Keratinocyte (primary cell): Measurements from ENCODE around the gene IL22RA1. TPM values are rescaled to one million over a fixed set of nuclear protein-coding genes. Genes with fewer than 3 reads are reported as not detected.

Experiments
- DNase-seq: peaks from one replicate; pipeline ENCODE4 v3.0.0-alpha.2; 2011; ENCODE audit warnings: low read depth, missing footprints, low spot score
- FAIRE-seq: peaks from 2 replicates; lab custom pipeline; 2011; peaks lifted over from hg19 to GRCh38; lab: Jason Lieb, UNC
- H2AFZ ChIP-seq: 2 replicates; pipeline ENCODE4 v1.6.0; 2012; ENCODE audit warnings: low read length, control low read depth, inconsistent platforms; ENCODE audit not compliant: control insufficient read depth
- H3K27ac ChIP-seq: 2 replicates; pipeline ENCODE4 v1.5.1; 2011; ENCODE audit warnings: low read length; ENCODE audit not compliant: control insufficient read depth, insufficient read depth
- H3K27me3 ChIP-seq: 3 replicates; pipeline ENCODE4 v1.6.0; 2011; ENCODE audit warnings: low read length; ENCODE audit not compliant: control insufficient read depth, insufficient read depth; ENCODE audit errors: extremely low read depth
- H3K36me3 ChIP-seq, 2 experiments: 2 replicates in 1 of 2; 3 replicates in 1 of 2; pipeline ENCODE4 v1.5.1; 2011; ENCODE audit warnings: low read length in 2 of 2, mild to moderate bottlenecking in 1 of 2; ENCODE audit not compliant: control insufficient read depth in 2 of 2, insufficient read depth in 2 of 2; ENCODE audit errors: extremely low read depth in 1 of 2
- H3K4me1 ChIP-seq: 3 replicates; pipeline ENCODE4 v1.5.1; 2011; ENCODE audit warnings: low read length; ENCODE audit not compliant: control insufficient read depth, insufficient read depth; ENCODE audit errors: extremely low read depth
- H3K4me2 ChIP-seq: 3 replicates; pipeline ENCODE4 v1.6.0; 2011; ENCODE audit warnings: low read depth, low read length; ENCODE audit not compliant: control insufficient read depth, insufficient read depth; ENCODE audit errors: extremely low read depth
- H3K4me3 ChIP-seq, 3 experiments: fragments of 200-600 bp in 1 of 3; sonication (generic) in 1 of 3; 2 replicates in 2 of 3; 3 replicates in 1 of 3; pipeline ENCODE4 v1.5.1; 2011 to 2016; ENCODE audit warnings: low read length in 3 of 3, mild to moderate bottlenecking in 3 of 3, control low read depth in 2 of 3, inconsistent platforms in 1 of 3, low read depth in 1 of 3, mixed read lengths in 1 of 3, mixed run types in 1 of 3, moderate library complexity in 1 of 3; ENCODE audit not compliant: control insufficient read depth in 2 of 3, insufficient read depth in 2 of 3; ENCODE audit errors: extremely low read depth in 1 of 3
- H3K79me2 ChIP-seq: 2 replicates; pipeline ENCODE4 v1.6.0; 2012; ENCODE audit warnings: low read length; ENCODE audit not compliant: control insufficient read depth, insufficient read depth
- H3K9ac ChIP-seq: 3 replicates; pipeline ENCODE4 v1.6.0; 2011; ENCODE audit warnings: low read length; ENCODE audit not compliant: control insufficient read depth, insufficient read depth; ENCODE audit errors: extremely low read depth
- H3K9me1 ChIP-seq: 3 replicates; pipeline ENCODE4 v1.6.0; 2011; ENCODE audit warnings: low read length; ENCODE audit not compliant: control insufficient read depth, insufficient read depth; ENCODE audit errors: extremely low read depth
- H3K9me3 ChIP-seq: 2 replicates; pipeline ENCODE4 v1.5.1; 2012; ENCODE audit warnings: low read depth, low read length; ENCODE audit not compliant: control insufficient read depth
- H4K20me1 ChIP-seq: 3 replicates; pipeline ENCODE4 v1.6.0; 2011; ENCODE audit warnings: low read length; ENCODE audit not compliant: control insufficient read depth, insufficient read depth; ENCODE audit errors: extremely low read depth
- CTCF ChIP-seq, 3 experiments: IDR thresholded peaks in 1 of 3; conservative IDR thresholded peaks in 1 of 3; optimal IDR thresholded peaks in 1 of 3; 2 replicates in 2 of 3; 3 replicates in 1 of 3; pipeline versions ENCODE3 to v1.5.1; 2011; ENCODE audit warnings: low read length in 3 of 3, mild to moderate bottlenecking in 3 of 3, moderate library complexity in 2 of 3, control low read depth in 1 of 3, inconsistent platforms in 1 of 3; ENCODE audit not compliant: insufficient read depth in 2 of 3; ENCODE audit errors: extremely low read depth in 1 of 3
- EZH2 ChIP-seq: IDR thresholded peaks from one replicate; pipeline ENCODE4 v1.6.1; 2012; ENCODE audit warnings: inconsistent platforms, mild to moderate bottlenecking, low read length, moderate library complexity
- dilution Hi-C: fragments of 300-500 bp; cut with MboI; formaldehyde crosslinking; loops from one replicate; pipeline ENCODE4 v1.7.0; 2020; ENCODE audit warnings: low sequenced_read_pairs; ENCODE audit not compliant: extremely low pct_ligation_motif_present
- polyA plus RNA-seq, 5 experiments: library from polyadenylated mRNA; depleted of rRNA in 3 of 5; stranded (reverse) in 3 of 5; stranded (forward) in 1 of 5; unstranded in 1 of 5; fragments of >200 nt; gene quantifications; 1 replicate in 1 of 5; 2 replicates in 3 of 5; 3 replicates in 1 of 5; pipeline versions ENCODE4 v1.2.1 to v1.2.3, GENCODE V29; 2011 to 2012; ENCODE audit warnings: missing spikeins in 2 of 5, low read depth in 1 of 5, low replicate concordance in 1 of 5

The IL22RA1 gene
- polyA plus RNA-seq, 1 donor (not counting 4 experiments of a cell fraction or from before 2014, with no cell fraction given) = 1.7 TPM

DNA sequence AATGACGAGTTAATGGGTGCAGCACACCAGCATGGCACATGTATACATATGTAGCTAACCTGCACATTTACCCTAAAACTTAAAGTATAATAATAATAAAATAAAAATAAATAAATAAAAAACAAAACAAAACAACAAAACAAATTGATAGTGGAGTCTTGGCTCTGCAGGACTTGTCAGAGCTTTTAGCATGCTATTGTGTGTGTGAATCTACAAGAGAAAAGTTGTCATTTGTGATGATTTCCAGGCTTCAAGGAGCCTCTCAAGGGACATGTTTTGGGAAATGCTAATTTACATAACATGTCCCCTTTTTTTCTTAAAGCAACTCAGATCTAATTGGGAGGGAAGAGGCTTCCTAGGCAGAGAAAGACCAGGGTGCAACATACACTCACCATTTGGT is 9.1 kb downstream of the IL22RA1 start:
- H3K27ac ChIP-seq = no peak overlapping the region
- no peak for FAIRE-seq

DNA sequence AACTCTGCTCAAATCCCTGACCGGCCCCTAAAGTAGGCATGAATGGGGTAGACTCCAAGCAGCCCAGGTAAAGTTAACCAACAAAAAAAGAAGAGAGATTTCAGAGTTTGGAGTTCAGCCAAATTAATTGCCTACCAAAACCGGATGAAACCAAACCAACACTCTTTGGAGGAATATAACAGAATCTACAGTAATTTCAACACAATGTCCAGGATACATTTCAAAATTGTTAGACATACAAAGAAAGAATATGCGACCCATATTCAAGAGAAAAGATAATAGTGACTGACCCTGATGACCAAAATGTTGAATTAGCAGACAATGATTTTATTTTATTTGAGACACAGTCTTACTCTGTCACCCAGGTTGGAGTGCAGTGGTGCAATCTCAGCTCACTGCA is 12.6 kb downstream of the IL22RA1 start:
- Histone ChIP-seq H3K27me3 (no peaks in the 10 kb centered on the region), H3K4me3 (no peak overlapping the region), H3K4me2 (no peak overlapping the region), H4K20me1 (no peaks in the 10 kb centered on the region), H3K27ac (no peak overlapping the region), H3K9me3 (no peaks in the 10 kb centered on the region), H3K9me1 (no peaks in the 10 kb centered on the region), H3K36me3 (peaks cover 0 to 2% of the 10 kb centered on the region in 2 experiments), H2AFZ (no peak overlapping the region), H3K79me2 (no peaks in the 10 kb centered on the region), H3K9ac (no peak overlapping the region), H3K4me1 (no peaks in the 10 kb centered on the region)
- FAIRE-seq (no peak), DNase-seq (no peak)
- TF ChIP-seq EZH2 (no peak), CTCF (optimal IDR thresholded peaks at IDR 0.05 in 1 of 3, IDR thresholded peaks at IDR 0.05 in 1 of 3, conservative IDR thresholded peaks at IDR 0.05 in 1 of 3; ENCODE audit: extremely low read depth in 1 of 3, insufficient read depth in 2 of 3, low read length in 3 of 3) (no peak)
- dilution Hi-C loops = no loop called here

More for the DNA sequence above, 9.1 kb downstream of the IL22RA1 start:
- no peak for DNase-seq
- no peaks in the 10 kb centered on the region for H4K20me1 ChIP-seq
- H3K79me2 ChIP-seq = no peaks in the 10 kb centered on the region
- H3K9me1 ChIP-seq = no peaks in the 10 kb centered on the region
- H3K27me3 ChIP-seq = no peaks in the 10 kb centered on the region
- no peaks in the 10 kb centered on the region for H3K4me1 ChIP-seq
- H3K4me2 ChIP-seq = no peak overlapping the region
- dilution Hi-C loops = no loop called here
- no peak overlapping the region for H3K4me3 ChIP-seq
- H3K9ac ChIP-seq = no peak overlapping the region
- no peak overlapping the region for H2AFZ ChIP-seq
- H3K9me3 ChIP-seq = no peaks in the 10 kb centered on the region
- H3K36me3 ChIP-seq = no peaks in the 10 kb centered on the region
- TF ChIP-seq CTCF (optimal IDR thresholded peaks at IDR 0.05 in 1 of 3, IDR thresholded peaks at IDR 0.05 in 1 of 3, conservative IDR thresholded peaks at IDR 0.05 in 1 of 3; ENCODE audit: extremely low read depth in 1 of 3, insufficient read depth in 2 of 3, low read length in 3 of 3) (no peak), EZH2 (no peak)
